ENCODE data around the gene CAMTA1.

CAMTA1 gene

DNA sequence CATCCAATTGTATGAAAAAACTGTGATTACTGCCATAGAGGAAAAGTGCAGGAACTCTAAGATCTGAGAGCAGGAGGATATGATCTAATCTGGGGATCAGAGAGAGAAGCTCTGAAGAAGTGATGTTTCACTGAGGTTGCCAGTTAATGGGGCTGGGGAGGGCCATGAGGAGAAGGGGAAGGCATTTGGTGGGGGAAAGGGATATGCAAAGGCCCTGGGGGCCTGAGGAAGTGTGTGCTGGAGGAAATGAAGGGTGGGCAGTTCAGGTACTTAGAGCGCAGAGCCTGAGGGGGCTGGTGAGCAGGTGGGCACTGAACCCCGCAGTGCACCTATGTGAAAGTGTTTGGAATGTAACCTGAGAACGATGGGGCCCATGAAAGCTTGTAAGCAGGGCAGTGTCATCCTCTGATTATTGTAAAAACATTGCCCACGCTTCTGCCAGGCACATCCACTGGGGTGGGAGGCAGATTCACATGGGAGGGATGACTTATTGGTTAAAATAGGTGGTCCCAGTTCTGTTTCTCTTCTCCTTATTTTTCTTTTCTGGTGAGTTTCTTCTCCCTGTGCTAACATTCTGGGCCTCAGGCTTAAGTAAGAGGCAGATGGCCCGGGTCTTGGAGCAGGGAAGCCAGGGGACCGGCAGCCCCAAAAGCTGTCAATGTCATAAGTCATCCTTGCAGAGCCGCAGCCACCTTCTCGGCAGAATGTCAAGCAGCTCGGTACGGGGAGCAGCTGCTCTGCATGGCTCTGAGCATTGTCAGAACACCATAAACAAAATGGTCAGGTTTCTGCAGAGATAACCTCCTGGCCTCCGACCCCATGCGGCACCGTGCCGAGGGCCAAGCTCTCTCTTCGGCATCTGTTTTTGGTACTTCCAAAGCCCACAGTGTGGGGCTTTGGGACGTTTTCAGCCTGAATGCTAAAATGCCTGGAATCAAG is 493.8 kb downstream of the CAMTA1 start:
- Mint-ChIP-seq H3K4me1 (no peaks in the 10 kb centered on the region), H3K4me3 (no peak overlapping the region)

DNA sequence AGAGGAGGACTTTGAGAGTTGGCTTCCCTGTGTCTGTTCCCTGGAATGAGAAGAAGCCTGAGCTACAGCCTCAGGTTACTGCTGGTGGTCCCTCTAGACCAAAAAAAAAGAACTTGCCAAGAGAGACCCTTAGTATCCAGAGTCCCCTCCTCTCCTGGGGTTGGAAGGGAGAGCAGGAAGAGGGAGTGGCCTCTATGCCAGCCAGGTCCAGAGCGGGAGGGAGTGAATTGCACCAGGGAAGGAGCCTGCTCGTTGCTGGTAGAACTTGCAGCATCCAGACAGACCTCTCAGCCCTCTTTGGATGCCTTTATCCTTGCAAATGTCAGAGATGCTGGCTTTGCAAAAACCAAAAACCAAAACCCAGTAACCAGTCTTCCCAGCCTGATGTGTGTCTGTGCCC is 494.5 kb downstream of the CAMTA1 start:
- no peak overlapping the region for H3K4me3 Mint-ChIP-seq
- H3K27me3 Mint-ChIP-seq: peaks cover 14% of the 10 kb centered on the region
- peaks cover 7% of the 10 kb centered on the region for H3K9me3 Mint-ChIP-seq
- H3K36me3 Mint-ChIP-seq: peaks cover 2% of the 10 kb centered on the region
- no peak overlapping the region for H3K27ac Mint-ChIP-seq
- no peaks in the 10 kb centered on the region for H3K4me1 Mint-ChIP-seq

More for the DNA sequence above, 493.8 kb downstream of the CAMTA1 start:
- Mint-ChIP-seq H3K9me3 (peaks cover 7% of the 10 kb centered on the region), H3K27me3 (peaks cover 14% of the 10 kb centered on the region), H3K27ac (no peak overlapping the region), H3K36me3 (peaks cover 2% of the 10 kb centered on the region)

GRCh38 chr1:7280347-7280960 is 495.2 kb downstream of the CAMTA1 start:
- Mint-ChIP-seq H3K27ac (no peak overlapping the region), H3K27me3 (peaks cover 14% of the 10 kb centered on the region), H3K4me1 (no peaks in the 10 kb centered on the region), H3K9me3 (peaks cover 7% of the 10 kb centered on the region), H3K36me3 (peaks cover 2% of the 10 kb centered on the region), H3K4me3 (no peak overlapping the region)

DNA sequence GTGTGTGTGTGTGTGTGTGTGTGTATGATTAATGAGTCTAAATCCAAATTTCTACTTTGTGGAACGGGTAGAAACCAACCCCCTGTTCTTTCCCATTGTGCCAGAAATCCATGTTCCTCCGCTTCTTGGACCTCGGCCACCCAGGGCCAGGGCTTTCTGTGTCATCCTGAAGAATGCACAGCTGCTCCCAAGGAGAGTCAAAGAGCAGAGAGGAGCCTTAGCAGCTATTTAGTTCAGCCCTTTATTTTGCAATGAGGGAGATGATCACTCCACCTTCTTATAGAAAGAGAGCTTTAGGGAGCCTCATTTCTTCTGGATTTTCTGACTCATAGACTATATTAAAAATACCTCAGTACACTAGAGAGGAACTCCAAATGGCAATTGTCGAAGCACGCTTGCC is 496.6 kb downstream of the CAMTA1 start:
- Mint-ChIP-seq H3K4me3 (no peak overlapping the region), H3K27ac (no peak overlapping the region), H3K9me3 (peaks cover 4% of the 10 kb centered on the region), H3K36me3 (peaks cover 1% of the 10 kb centered on the region), H3K4me1 (no peaks in the 10 kb centered on the region), H3K27me3 (peaks cover 16% of the 10 kb centered on the region)

DNA sequence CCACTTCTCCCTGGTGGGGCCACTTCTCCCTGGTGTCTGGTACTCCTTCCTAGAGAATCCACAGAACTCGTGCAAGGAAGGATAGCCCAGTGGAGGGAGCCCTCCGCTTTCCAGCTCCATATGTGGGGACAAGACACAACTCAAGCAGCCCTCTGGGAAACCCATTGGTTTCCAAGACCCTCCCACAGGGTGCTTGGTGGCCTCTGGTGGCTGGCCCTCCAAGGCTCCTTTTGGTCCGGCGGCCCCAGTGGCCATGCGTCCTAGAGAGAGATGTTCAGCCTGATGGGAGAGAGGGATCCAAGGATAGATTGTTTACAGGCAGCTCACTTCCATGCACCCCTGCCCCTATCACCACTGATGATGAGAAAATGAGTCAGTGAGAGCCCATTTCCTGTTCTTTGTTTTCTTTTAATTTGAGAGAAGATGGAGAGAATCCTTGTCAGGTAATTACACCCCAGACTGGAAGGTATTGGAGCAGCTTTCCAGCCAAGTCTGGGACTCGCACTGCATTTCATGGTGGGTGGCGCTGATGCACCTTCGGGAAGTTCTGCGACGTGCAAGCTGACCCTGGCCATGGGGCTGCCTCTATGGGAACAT is 499.7 kb downstream of the CAMTA1 start:
- Mint-ChIP-seq H3K4me1 (no peaks in the 10 kb centered on the region), H3K27me3 (peaks cover 16% of the 10 kb centered on the region), H3K9me3 (no peaks in the 10 kb centered on the region), H3K36me3 (no peaks in the 10 kb centered on the region), H3K27ac (no peak overlapping the region), H3K4me3 (no peak overlapping the region)

- Mint-ChIP-seq H3K9me3 (no peaks in the 10 kb centered on the region), H3K4me3 (no peak overlapping the region), H3K27ac (no peak overlapping the region), H3K27me3 (peaks cover 16% of the 10 kb centered on the region), H3K4me1 (no peaks in the 10 kb centered on the region), H3K36me3 (no peaks in the 10 kb centered on the region)
Observed at GRCh38 chr1:7285856-7286454, 500.7 kb downstream of the CAMTA1 start.

- Mint-ChIP-seq H3K27me3 (peaks cover 15% of the 10 kb centered on the region), H3K4me3 (no peak overlapping the region), H3K9me3 (no peaks in the 10 kb centered on the region), H3K36me3 (no peaks in the 10 kb centered on the region), H3K27ac (no peak overlapping the region), H3K4me1 (no peaks in the 10 kb centered on the region)
Observed at GRCh38 chr1:7287013-7287412, 501.8 kb downstream of the CAMTA1 start.

GRCh38 chr1:7288992-7289391 is 503.7 kb downstream of the CAMTA1 start:
- Mint-ChIP-seq H3K4me3 (no peak overlapping the region), H3K27me3 (peaks cover 6% of the 10 kb centered on the region), H3K27ac (no peak overlapping the region), H3K9me3 (no peaks in the 10 kb centered on the region), H3K4me1 (no peaks in the 10 kb centered on the region), H3K36me3 (no peaks in the 10 kb centered on the region)

- Mint-ChIP-seq H3K27ac (no peak overlapping the region), H3K4me3 (no peak overlapping the region), H3K27me3 (peaks cover 6% of the 10 kb centered on the region), H3K9me3 (no peaks in the 10 kb centered on the region), H3K36me3 (no peaks in the 10 kb centered on the region), H3K4me1 (no peaks in the 10 kb centered on the region)
Observed at GRCh38 chr1:7289694-7290093, 504.4 kb downstream of the CAMTA1 start.

- Mint-ChIP-seq H3K4me1 (no peaks in the 10 kb centered on the region), H3K27ac (no peak overlapping the region)
Observed at GRCh38 chr1:7290971-7291970, 506.0 kb downstream of the CAMTA1 start.

DNA sequence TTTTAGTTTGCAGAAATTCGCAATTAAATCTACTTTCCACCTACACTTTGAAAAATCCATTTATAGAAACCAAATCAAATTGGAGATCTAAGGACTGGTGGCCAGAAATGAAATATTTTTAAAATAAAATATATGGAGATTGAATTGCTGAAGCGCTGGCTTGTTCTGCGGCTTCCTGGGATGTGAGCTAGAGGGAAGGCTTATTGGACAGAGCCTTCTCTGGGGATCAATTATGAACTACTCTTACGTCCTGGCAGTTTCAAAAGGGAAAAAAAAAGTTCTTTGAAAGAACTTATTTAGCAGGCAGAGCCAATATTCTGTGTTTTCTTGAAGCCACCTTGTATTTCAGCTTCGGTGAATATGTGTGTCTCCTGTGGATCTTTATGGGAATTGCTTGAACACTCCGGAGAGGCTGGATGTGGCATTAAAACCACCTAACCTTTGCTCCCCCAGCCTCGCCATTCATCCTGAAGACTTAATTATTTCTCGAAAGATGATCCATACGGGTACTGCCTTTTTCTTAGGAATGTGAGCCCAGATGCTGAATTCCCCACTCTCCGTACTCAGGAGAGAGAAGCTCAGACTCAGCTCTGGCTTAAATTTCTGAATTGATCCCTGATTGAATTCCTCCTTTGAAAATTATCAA is 506.9 kb downstream of the CAMTA1 start:
- Mint-ChIP-seq H3K9me3 (no peaks in the 10 kb centered on the region), H3K27me3 (peaks cover 7% of the 10 kb centered on the region), H3K4me3 (no peak overlapping the region), H3K4me1 (no peaks in the 10 kb centered on the region), H3K27ac (no peak overlapping the region), H3K36me3 (no peaks in the 10 kb centered on the region)

More at GRCh38 chr1:7290971-7291970, 506.0 kb downstream of the CAMTA1 start:
- H3K36me3 Mint-ChIP-seq: no peaks in the 10 kb centered on the region
- no peak overlapping the region for H3K4me3 Mint-ChIP-seq
- H3K9me3 Mint-ChIP-seq: no peaks in the 10 kb centered on the region
- H3K27me3 Mint-ChIP-seq: peaks cover 7% of the 10 kb centered on the region

DNA sequence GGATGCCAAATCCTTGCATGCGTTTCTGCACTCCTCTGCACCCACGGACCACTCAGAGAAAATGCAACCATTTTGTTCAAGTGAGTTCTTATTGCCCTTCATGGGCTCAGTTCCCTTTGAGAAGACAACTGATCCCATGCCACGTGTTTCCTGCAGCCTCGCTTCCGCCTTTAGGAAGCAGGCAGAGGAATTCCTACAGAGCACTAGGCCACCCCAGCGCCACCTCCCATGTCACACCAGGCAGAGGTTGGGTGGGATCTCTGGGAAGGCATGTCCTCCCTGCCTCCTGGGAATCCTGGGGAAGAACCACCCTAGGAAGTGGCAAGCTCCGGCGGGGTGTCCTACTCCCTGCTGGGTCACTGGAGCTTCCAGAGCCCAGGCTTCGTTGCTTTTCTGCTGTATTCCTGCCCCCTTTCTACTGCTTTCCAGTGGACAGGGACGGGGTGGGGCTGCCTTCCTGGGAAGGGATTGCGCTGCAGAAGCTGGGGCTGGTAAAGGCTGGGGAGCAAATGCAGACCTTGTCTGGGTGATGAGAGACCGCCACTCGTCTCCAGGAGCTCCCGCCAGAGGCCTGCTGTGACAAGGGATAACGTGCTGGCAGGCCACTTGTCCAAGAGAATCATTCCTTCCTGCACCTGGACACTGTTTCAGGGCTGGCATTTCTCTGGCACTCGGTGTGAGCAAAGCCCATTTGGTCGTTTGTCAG is 507.6 kb downstream of the CAMTA1 start:
- H3K4me3 Mint-ChIP-seq: no peak overlapping the region
- H3K4me1 Mint-ChIP-seq: no peaks in the 10 kb centered on the region
- H3K9me3 Mint-ChIP-seq: no peaks in the 10 kb centered on the region
- peaks cover 3% of the 10 kb centered on the region for H3K27me3 Mint-ChIP-seq
- no peaks in the 10 kb centered on the region for H3K36me3 Mint-ChIP-seq
- no peak overlapping the region for H3K27ac Mint-ChIP-seq

- Mint-ChIP-seq H3K27me3 (peaks cover 7% of the 10 kb centered on the region), H3K4me1 (no peaks in the 10 kb centered on the region), H3K4me3 (no peak overlapping the region), H3K36me3 (no peaks in the 10 kb centered on the region), H3K9me3 (no peaks in the 10 kb centered on the region), H3K27ac (no peak overlapping the region)
Observed at GRCh38 chr1:7293702-7294629, 508.7 kb downstream of the CAMTA1 start.
